ENCODE results near the gene NSL1.
A peak's percentile ranks its signal among the peaks of the same experiment; 100 is the strongest.

- 0 out of 2 replicates have a peak, but pooled peaks have one; percentile 43 for TF ChIP-seq EZH2phosphoT487 (IDR thresholded peaks at IDR 0.05; ENCODE audit: insufficient read depth, low read depth)
- TF ChIP-seq EZH2 (IDR thresholded peaks at IDR 0.05; ENCODE audit: insufficient read depth, poor library complexity, severe bottlenecking), result no peak
These were observed 78.9 kb downstream of the NSL1 start for GRCh38 chr1:212712451-212713303.

Measured in GM23248 (cell line).